ENCODE results near the gene PLIN4. TPM values are rescaled to one million over a fixed set of nuclear protein-coding genes. Genes with fewer than 3 reads are reported as not detected.

PLIN4 gene
- total RNA-seq, 2 experiments from 2014 or later = 0.13 to 0.32 TPM

GRCh38 chr19:4519172-4519496, 848 bp upstream of the PLIN4 start:
- intact Hi-C loops (cut with micrococcal nuclease; ENCODE audit: unreplicated experiment) = no loop called here
- H3K4me1 ChIP-seq (ENCODE audit: insufficient read depth, low read length, poor library complexity, severe bottlenecking) = no peaks in the 10 kb centered on the region
- ChIA-PET POLR2A (no interaction called here), CTCF (ENCODE audit: unreplicated experiment) (no interaction called here)
- no peak overlapping the region for H2AFZ ChIP-seq (ENCODE audit: low read length)
- H3K4me3 ChIP-seq (ENCODE audit: low read depth, low read length, poor library complexity, severe bottlenecking) = no peak overlapping the region
- no TSS peak for BruUV-seq (replicated peaks)
- H3K4me2 ChIP-seq (ENCODE audit: low read length) = no peak overlapping the region
- H3K36me3 ChIP-seq (ENCODE audit: insufficient read depth, low read length) = no peaks in the 10 kb centered on the region
- H3K9me3 ChIP-seq (ENCODE audit: low read length) = no peaks in the 10 kb centered on the region
- H3K9me2 ChIP-seq (ENCODE audit: insufficient read depth, low read length) = no peaks in the 10 kb centered on the region
- no peaks in the 10 kb centered on the region for H4K20me1 ChIP-seq (ENCODE audit: insufficient read depth, low read length)
- TF ChIP-seq CTCF (conservative IDR thresholded peaks at IDR 0.05; ENCODE audit: low read length) (no peak), EZH2phosphoT487 (IDR thresholded peaks at IDR 0.05; ENCODE audit: borderline replicate concordance, low read depth, low read length) (no peak)
- DNase-seq (ENCODE audit: low spot score) = no peak
- H3K79me2 ChIP-seq (ENCODE audit: insufficient read depth, low read depth, low read length) = no peaks in the 10 kb centered on the region
- H3K27ac ChIP-seq (ENCODE audit: low read depth, low read length, poor library complexity, severe bottlenecking) = no peak overlapping the region

DNA sequence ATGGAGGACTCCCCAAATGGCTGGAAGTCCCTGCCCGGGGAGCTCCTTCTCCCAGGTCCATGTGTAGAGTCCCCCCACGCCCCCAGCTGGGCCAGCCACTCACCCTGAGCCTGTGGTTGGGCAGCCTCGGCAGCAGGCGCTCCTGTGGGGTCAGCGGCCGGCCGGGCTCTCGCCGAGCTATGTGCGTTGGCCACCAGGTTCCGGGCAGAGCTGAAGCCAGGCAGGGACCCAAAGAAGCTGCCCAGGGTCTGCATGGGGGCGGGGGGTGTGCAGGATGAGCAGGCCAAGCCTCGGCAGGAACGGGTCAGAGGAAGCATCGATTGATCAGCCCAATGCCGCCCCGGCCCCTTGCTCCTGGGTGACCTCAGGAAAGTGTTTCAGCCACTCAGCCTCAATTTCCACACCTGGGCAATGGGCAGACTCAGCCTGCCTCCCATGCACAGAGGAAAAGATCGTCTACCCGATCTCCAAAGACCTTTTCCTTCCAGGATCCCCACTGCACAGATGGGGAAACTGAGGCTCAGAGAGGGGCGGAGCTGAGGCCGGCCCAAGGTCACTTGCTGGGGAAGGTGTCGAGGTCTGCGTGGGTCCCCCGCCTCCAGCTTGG, 732 bp downstream of the PLIN4 start:
- Histone ChIP-seq H3K9me2 (ENCODE audit: insufficient read depth, low read length) (no peaks in the 10 kb centered on the region), H3K36me3 (ENCODE audit: insufficient read depth, low read length) (no peaks in the 10 kb centered on the region), H3K27ac (ENCODE audit: low read depth, low read length, poor library complexity, severe bottlenecking) (no peak overlapping the region), H3K4me2 (ENCODE audit: low read length) (no peak overlapping the region), H2AFZ (ENCODE audit: low read length) (no peak overlapping the region), H3K4me3 (ENCODE audit: low read depth, low read length, poor library complexity, severe bottlenecking) (no peak overlapping the region), H3K79me2 (ENCODE audit: insufficient read depth, low read depth, low read length) (no peaks in the 10 kb centered on the region), H3K4me1 (ENCODE audit: insufficient read depth, low read length, poor library complexity, severe bottlenecking) (no peaks in the 10 kb centered on the region), H3K9me3 (ENCODE audit: low read length) (no peaks in the 10 kb centered on the region), H4K20me1 (ENCODE audit: insufficient read depth, low read length) (no peaks in the 10 kb centered on the region)
- POLR2A ChIA-PET = no interaction called here
- no TSS peak for BruUV-seq (replicated peaks)
- TF ChIP-seq EZH2phosphoT487 (IDR thresholded peaks at IDR 0.05; ENCODE audit: borderline replicate concordance, low read depth, low read length) (no peak), CTCF (conservative IDR thresholded peaks at IDR 0.05; ENCODE audit: low read length) (no peak)
- DNase-seq (ENCODE audit: low spot score) = no peak
- intact Hi-C loops (cut with micrococcal nuclease; ENCODE audit: unreplicated experiment) = no loop called here
- CTCF ChIA-PET (ENCODE audit: unreplicated experiment) = no interaction called here

DNA sequence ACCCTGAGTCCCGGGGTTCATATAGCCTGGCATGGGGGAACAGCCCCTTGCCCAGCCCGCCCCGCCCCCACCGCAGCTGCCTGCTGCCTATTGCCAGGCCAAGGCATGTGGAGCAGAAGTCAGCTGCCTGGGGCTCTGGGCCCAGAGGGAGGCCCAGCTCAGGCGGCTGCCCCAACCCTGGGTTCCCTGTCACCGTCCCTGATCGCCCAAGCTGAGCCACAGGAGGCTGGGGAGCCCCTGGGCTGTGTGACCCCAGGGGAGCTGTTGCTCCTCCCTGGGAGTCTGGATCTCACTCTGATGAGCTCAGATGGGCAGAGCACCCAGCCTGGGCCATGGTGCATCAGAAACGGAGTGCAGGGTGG, 1.4 kb downstream of the PLIN4 start:
- POLR2A ChIA-PET = no interaction called here

More for the DNA sequence above, 1.4 kb downstream of the PLIN4 start:
- no peak for TF ChIP-seq CTCF (conservative IDR thresholded peaks at IDR 0.05; ENCODE audit: low read length)
- no peak for TF ChIP-seq EZH2phosphoT487 (IDR thresholded peaks at IDR 0.05; ENCODE audit: borderline replicate concordance, low read depth, low read length)
- Histone ChIP-seq H3K4me3 (ENCODE audit: low read depth, low read length, poor library complexity, severe bottlenecking) (no peak overlapping the region), H4K20me1 (ENCODE audit: insufficient read depth, low read length) (no peaks in the 10 kb centered on the region), H3K36me3 (ENCODE audit: insufficient read depth, low read length) (no peaks in the 10 kb centered on the region), H3K4me1 (ENCODE audit: insufficient read depth, low read length, poor library complexity, severe bottlenecking) (no peaks in the 10 kb centered on the region), H3K79me2 (ENCODE audit: insufficient read depth, low read depth, low read length) (no peaks in the 10 kb centered on the region), H3K9me2 (ENCODE audit: insufficient read depth, low read length) (no peaks in the 10 kb centered on the region), H2AFZ (ENCODE audit: low read length) (no peak overlapping the region), H3K27ac (ENCODE audit: low read depth, low read length, poor library complexity, severe bottlenecking) (no peak overlapping the region), H3K9me3 (ENCODE audit: low read length) (no peaks in the 10 kb centered on the region), H3K4me2 (ENCODE audit: low read length) (no peak overlapping the region)
- intact Hi-C loops (cut with micrococcal nuclease; ENCODE audit: unreplicated experiment) = no loop called here
- BruUV-seq (replicated peaks) = no TSS peak
- CTCF ChIA-PET (ENCODE audit: unreplicated experiment) = no interaction called here
- DNase-seq (ENCODE audit: low spot score) = no peak
